HepG2 (cell line): ENCODE measurements around the gene NDEL1.

ENCODE experiments used
- PBX3 ChIP-seq: sonication (generic); formaldehyde crosslinking; IDR thresholded peaks from 2 replicates; pipeline ENCODE4 v1.8.1; 2023; ENCODE audit warnings: missing genetic modification reagents, inconsistent platforms, borderline replicate concordance
- POLR2AphosphoS2 ChIP-seq: IDR thresholded peaks from 2 replicates; pipeline ENCODE4 v1.6.1; 2011; ENCODE audit warnings: low read depth, low read length, improper control_type of control experiment
- POLR2AphosphoS5 ChIP-seq: IDR thresholded peaks from 2 replicates; pipeline ENCODE4 v1.6.1; 2012; ENCODE audit warnings: low read depth, low read length
- RAD21 ChIP-seq: fragments of 450-650 bp; formaldehyde crosslinking; IDR thresholded peaks from 2 replicates; pipeline ENCODE4 v1.5.0; 2020; ENCODE audit warnings: mild to moderate bottlenecking
- TF ChIP-seq, protein P1 (sequence below): sonication (generic); formaldehyde crosslinking; IDR thresholded peaks from 2 replicates; pipeline ENCODE4 v1.9.0; 2021; ENCODE audit warnings: missing genetic modification reagents, borderline replicate concordance

GRCh38 chr17:8436169-8436843 lies 622 bp downstream of the NDEL1 start:
- no peak for TF ChIP-seq PBX3 (CRISPR knock-in tag)
- no peak for TF ChIP-seq POLR2AphosphoS2
- no peak for TF ChIP-seq POLR2AphosphoS5
- 0 out of 2 replicates have a peak, but pooled peaks have one; percentile 6 for TF ChIP-seq RAD21
- TF ChIP-seq, protein P1, sequence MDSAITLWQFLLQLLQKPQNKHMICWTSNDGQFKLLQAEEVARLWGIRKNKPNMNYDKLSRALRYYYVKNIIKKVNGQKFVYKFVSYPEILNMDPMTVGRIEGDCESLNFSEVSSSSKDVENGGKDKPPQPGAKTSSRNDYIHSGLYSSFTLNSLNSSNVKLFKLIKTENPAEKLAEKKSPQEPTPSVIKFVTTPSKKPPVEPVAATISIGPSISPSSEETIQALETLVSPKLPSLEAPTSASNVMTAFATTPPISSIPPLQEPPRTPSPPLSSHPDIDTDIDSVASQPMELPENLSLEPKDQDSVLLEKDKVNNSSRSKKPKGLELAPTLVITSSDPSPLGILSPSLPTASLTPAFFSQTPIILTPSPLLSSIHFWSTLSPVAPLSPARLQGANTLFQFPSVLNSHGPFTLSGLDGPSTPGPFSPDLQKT = no peak
